Ovary (tissue), 3 donors: ENCODE results near the gene TBXAS1.

ENCODE experiments used
- POLR2A ChIP-seq: fragments of 450-650 bp; IDR thresholded peaks from one replicate; pipeline ENCODE4 v1.6.1; 2017; ENCODE audit warnings: antibody characterized with exemption, mild to moderate bottlenecking, moderate library complexity
- TF ChIP-seq, protein P1 (sequence below), 3 donors: fragments of 450-650 bp in 2 of 3; fragments of 200-600 bp in 1 of 3; IDR thresholded peaks; one replicate each; pipeline versions ENCODE4 v1.5.1 to v1.8.0; 2016 to 2022; ENCODE audit warnings: antibody characterized with exemption in 3 of 3, mild to moderate bottlenecking in 1 of 3
- donor health status: DM: no; HTN: no; CAD: no.

DNA sequence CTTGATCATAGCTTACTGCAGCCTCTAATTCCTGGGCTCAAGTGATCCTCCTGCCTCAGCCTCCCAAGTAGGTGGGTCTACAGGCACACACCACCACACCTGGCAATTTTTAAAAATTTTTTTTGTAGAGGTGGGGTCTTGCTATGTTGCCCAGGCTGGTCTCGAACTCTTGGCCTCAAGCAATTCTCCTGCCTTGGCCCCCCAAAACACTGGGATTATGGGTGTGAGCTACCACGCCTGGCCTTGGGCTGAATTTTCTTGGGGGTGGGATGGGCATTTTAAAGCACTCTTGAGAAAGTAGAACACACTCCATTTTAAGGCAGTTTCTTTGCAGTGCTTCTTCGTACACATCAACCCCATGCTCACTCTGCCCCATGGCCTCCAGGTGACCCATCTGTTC is 28.7 kb downstream of the TBXAS1 start:
- TF ChIP-seq, protein P1, sequence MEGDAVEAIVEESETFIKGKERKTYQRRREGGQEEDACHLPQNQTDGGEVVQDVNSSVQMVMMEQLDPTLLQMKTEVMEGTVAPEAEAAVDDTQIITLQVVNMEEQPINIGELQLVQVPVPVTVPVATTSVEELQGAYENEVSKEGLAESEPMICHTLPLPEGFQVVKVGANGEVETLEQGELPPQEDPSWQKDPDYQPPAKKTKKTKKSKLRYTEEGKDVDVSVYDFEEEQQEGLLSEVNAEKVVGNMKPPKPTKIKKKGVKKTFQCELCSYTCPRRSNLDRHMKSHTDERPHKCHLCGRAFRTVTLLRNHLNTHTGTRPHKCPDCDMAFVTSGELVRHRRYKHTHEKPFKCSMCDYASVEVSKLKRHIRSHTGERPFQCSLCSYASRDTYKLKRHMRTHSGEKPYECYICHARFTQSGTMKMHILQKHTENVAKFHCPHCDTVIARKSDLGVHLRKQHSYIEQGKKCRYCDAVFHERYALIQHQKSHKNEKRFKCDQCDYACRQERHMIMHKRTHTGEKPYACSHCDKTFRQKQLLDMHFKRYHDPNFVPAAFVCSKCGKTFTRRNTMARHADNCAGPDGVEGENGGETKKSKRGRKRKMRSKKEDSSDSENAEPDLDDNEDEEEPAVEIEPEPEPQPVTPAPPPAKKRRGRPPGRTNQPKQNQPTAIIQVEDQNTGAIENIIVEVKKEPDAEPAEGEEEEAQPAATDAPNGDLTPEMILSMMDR (IDR thresholded peaks at IDR 0.05) = no peak
- TF ChIP-seq POLR2A = no peak
